Measurements from ENCODE around the gene IL5. TPM values are rescaled to one million over a fixed set of nuclear protein-coding genes. Genes with fewer than 3 reads are reported as not detected.
"Not testable (repeated sequence)": the region's sequence is repeated elsewhere in the genome, so short reads cannot be mapped to it uniquely, and the experiment has no call there.

IL5 gene
- total RNA-seq = not detected
- not detected for polyA plus RNA-seq

DNA sequence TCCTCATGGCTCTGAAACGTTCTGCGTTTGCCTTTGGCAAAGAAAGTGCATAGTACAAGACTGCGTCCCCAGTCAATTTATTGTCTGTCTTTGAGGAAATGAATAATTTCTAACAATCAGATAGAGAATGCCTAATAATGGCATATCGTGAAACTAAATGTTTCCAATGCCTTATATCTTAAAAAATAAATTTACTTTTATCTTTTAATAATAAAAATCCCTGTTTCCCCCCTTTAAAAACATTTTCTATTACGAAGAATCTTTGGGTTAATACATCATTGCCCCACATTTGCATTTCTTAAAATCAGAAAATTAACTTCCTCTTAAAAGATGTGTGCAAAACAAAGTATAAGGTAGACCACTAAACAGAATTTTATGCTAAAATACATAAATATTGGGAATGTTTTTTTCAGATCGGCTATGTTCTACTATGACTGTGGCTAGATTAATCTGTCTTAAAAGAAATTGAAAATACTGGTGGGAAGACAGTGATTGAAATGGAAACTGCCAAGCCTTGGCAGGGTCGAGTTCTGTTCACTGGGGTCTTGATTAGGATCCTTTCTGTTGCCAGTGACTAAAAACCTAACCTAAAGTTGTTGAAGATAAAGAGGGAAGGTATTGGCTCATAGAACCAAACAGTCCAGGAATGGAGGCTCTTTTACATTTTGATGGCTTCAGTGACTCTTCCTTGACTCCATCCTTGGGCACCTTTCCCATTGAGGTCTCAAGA is at the start of gene IL5:
Gene IL5 (minus strand): TSS at position 51 of the 730 bp plus-strand sequence. CDS start 44 bp downstream, at position 7.
- H3K4me1 ChIP-seq (ENCODE audit: insufficient read depth) = no peaks in the 10 kb centered on the region
- H3K4me3 ChIP-seq (ENCODE audit: low read depth, low read length) = no peak within 1 kb of the TSS
- no peak for DNase-seq (ENCODE audit: extremely low spot score)
- H3K36me3 ChIP-seq (ENCODE audit: insufficient read depth) = no peaks in the 10 kb centered on the region
- WGBS = 80% methylated on average over 7 of the region's 7 CpGs
- no peak within 1 kb of the TSS for H3K27ac ChIP-seq (ENCODE audit: low read depth)

DNA sequence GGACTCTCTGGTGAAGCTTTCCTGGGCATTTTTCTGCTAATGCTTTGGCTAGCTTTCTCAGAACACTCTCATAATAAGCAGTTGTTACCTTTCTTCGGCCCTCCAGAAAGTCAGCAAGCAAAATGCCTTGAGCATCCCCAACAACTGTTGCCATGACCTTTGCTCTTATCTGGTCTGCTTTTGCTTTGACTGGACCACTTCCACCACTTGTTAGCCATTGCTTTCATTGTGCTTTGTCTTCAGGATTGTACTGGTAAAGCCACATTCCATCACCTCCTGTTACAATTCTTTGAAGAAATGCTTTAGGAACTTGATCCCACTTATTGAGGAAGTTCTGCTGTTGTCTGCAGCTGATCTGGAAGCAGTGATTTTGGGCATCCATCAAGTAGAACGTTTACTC is 49.2 kb upstream of the IL5 start:
- WGBS = 83% methylated on average over 2 of the region's 2 CpGs
- no peak for DNase-seq (ENCODE audit: extremely low spot score)
- H3K36me3 ChIP-seq (ENCODE audit: insufficient read depth) = peaks cover 2% of the 10 kb centered on the region

DNA sequence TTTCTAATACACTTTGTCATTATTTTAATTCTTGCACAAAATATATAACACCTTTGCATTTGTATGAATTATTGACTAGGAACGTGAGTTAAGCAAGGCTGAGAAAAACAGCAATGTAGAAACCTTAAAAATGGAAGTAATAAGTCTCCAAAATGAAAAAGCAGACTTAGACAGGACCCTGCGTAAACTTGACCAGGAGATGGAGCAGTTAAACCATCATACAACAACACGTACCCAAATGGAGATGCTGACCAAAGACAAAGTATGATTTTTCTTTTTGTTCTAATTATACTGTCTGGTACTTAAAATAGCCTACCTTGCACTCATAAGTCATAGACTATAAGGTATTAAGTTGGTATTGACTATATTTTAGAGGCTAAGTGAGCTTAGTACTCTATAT is 47.8 kb upstream of the IL5 start:
- H3K4me1 ChIP-seq (ENCODE audit: insufficient read depth) = no peaks in the 10 kb centered on the region
- no peak overlapping the region for H3K4me3 ChIP-seq (ENCODE audit: low read depth, low read length)
- no peak overlapping the region for H3K27ac ChIP-seq (ENCODE audit: low read depth)
- WGBS = 85% methylated on average over 3 of the region's 3 CpGs
- peaks cover 4% of the 10 kb centered on the region for H3K36me3 ChIP-seq (ENCODE audit: insufficient read depth)
- DNase-seq (ENCODE audit: extremely low spot score) = no peak

More for the DNA sequence above, 49.2 kb upstream of the IL5 start:
- Histone ChIP-seq H3K4me3 (ENCODE audit: low read depth, low read length) (no peak overlapping the region), H3K4me1 (ENCODE audit: insufficient read depth) (no peaks in the 10 kb centered on the region), H3K27ac (ENCODE audit: low read depth) (no peak overlapping the region)

DNA sequence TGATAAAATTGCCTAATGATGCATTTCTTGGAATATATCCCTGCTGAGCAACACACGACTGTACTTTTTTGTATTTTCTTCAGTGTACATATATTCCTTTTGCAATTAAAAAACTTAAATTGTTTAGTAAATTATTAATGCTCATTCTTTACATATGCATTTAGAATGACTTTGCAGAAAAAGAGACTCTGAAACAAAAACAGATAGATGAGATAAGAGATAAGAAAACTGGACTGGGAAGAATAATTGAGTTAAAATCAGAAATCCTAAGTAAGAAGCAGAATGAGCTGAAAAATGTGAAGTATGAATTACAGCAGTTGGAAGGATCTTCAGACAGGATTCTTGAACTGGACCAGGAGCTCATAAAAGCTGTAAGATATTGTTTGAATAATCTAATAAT is 46.1 kb upstream of the IL5 start:
- WGBS = 82% methylated on average over 1 of the region's 1 CpG
- H3K4me3 ChIP-seq (ENCODE audit: low read depth, low read length) = no peak overlapping the region
- no peaks in the 10 kb centered on the region for H3K4me1 ChIP-seq (ENCODE audit: insufficient read depth)
- no peak for DNase-seq (ENCODE audit: extremely low spot score)
- H3K27ac ChIP-seq (ENCODE audit: low read depth) = no peak overlapping the region
- H3K36me3 ChIP-seq (ENCODE audit: insufficient read depth) = peaks cover 2% of the 10 kb centered on the region

DNA sequence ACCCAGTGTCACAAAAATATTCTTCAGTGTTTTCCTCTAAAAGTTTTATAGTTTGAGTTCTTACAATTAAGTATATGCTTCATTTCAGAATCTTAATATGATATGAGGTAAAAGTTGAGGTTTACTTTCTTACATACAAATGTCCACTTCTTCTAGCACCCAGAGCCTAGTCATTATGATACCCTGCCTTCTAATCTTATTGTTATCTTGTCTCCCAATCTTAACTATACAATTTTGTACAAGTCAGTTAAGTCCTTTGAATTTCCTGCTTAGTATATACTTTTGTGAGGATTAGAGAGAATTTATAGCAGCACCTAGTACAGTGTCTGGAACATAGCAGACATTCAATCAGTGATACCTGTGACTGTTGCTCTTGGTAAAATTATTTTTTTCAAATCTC is 42.7 kb upstream of the IL5 start:
- no peak overlapping the region for H3K4me3 ChIP-seq (ENCODE audit: low read depth, low read length)
- DNase-seq (ENCODE audit: extremely low spot score) = no peak
- peaks cover 7% of the 10 kb centered on the region for H3K36me3 ChIP-seq (ENCODE audit: insufficient read depth)
- H3K4me1 ChIP-seq (ENCODE audit: insufficient read depth) = no peaks in the 10 kb centered on the region
- H3K27ac ChIP-seq (ENCODE audit: low read depth) = no peak overlapping the region

DNA sequence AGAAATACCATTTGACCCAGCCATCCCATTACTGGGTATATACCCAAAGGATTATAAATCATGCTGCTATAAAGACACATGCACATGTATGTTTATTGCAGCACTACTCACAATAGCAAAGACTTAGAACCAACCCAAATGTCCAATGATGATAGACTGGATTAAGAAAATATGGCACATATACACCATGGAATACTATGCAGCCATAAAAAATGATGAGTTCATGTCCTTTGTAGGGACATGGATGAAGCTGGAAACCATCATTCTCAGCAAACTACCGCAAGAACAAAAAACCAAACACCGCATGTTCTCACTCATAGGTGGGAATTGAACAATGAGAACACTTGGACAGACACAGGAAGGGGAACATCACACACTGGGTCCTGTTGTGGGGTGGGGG is 41.2 kb upstream of the IL5 start:
- H3K36me3 ChIP-seq (ENCODE audit: insufficient read depth); DNase-seq (ENCODE audit: extremely low spot score); H3K4me3 ChIP-seq (ENCODE audit: low read depth, low read length); H3K27ac ChIP-seq (ENCODE audit: low read depth); H3K4me1 ChIP-seq (ENCODE audit: insufficient read depth): not testable (repeated sequence)
- 97% methylated on average over 2 of the region's 2 CpGs for WGBS

DNA sequence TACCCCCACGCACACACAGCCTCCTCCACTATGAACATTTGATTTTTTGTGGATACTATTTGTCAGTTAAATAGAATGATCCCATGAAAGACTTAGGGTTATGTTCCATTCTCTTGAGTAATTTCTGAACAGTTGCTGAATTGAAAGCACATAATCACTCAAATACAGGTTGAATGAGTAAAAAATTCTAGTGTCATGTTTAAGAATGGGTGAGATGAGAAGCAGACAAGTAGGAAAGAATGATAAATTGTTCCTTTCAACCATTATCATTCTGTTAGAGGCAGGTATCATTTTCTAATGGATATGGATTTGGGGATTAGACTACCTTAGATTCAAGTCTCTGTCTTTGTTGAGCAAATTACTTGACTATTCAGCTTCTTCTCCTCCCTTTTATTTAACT is 32.8 kb upstream of the IL5 start:
- no peaks in the 10 kb centered on the region for H3K4me1 ChIP-seq (ENCODE audit: insufficient read depth)
- DNase-seq (ENCODE audit: extremely low spot score) = no peak
- peaks cover 9% of the 10 kb centered on the region for H3K36me3 ChIP-seq (ENCODE audit: insufficient read depth)
- H3K4me3 ChIP-seq (ENCODE audit: low read depth, low read length) = no peak overlapping the region
- WGBS = 96% methylated on average over 1 of the region's 1 CpG
- H3K27ac ChIP-seq (ENCODE audit: low read depth) = no peak overlapping the region

DNA sequence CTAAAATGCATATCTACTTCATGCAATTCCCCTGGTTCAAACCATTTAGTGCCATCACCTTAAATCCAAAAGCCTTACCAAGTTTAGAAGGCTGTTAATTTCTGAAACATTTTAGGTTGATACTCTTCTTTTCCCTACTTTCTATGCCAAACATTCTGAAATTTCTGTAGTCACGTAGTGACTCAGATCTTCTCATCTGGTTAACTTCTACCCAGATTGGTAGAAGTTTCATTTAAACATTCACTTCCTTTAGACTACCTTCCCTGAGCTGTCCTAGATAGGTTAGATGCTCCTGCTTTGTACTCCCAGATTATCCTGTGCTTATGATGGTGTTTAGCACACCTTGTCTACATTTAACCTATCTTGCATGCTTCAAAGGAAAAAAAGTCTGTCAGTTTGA is 23.3 kb upstream of the IL5 start:
- whole genome bisulfite sequencing = 79% methylated on average over 1 of the region's 1 CpG
- Histone ChIP-seq H3K4me1 (ENCODE audit: insufficient read depth) (no peaks in the 10 kb centered on the region), H3K27ac (ENCODE audit: low read depth) (no peak overlapping the region), H3K4me3 (ENCODE audit: low read depth, low read length) (no peak overlapping the region), H3K36me3 (ENCODE audit: insufficient read depth) (no peaks in the 10 kb centered on the region)
- no peak for DNase-seq (ENCODE audit: extremely low spot score)

DNA sequence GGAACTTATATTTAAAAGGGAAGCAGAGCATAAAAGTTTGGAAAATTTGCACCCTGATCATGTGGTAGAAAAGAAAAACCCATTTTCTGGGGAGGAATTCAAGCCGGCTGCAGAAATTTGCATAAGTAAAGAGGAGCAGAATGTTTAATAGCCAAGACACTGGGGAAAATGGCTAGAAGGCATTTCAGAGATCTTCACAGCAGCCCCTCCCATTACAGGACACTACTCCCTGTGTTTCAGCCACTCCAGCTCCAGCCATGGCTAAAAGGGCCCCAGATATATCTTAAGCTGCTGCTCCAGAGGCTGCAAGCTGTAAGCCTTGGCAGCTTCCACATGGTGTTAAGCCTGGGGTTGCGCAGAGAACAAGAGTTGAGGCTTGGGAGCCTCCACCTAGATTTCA is 21.2 kb upstream of the IL5 start:
- not testable (repeated sequence) for H3K36me3 ChIP-seq (ENCODE audit: insufficient read depth); H3K27ac ChIP-seq (ENCODE audit: low read depth); H3K4me3 ChIP-seq (ENCODE audit: low read depth, low read length); DNase-seq (ENCODE audit: extremely low spot score); H3K4me1 ChIP-seq (ENCODE audit: insufficient read depth)
- 98% methylated on average over 2 of the region's 2 CpGs for WGBS

DNA sequence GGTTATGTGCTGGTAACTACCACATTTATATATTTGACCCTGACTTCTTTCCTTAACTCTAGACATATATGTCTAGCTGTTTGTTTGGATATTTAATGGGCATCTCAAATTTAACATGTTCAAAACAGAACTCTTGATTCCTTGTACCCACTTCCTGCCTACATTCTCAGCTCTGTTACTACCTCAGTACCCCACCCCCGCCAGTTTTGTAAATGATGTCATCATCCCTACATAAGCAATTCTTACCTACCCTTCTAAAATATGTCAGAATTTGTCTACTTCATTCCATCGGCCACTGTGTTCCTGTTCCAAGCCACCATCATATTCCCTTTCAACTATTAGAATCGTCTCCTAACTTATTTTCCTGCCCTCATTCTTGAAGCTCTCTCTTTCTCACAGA is 18.3 kb upstream of the IL5 start:
- Histone ChIP-seq H3K27ac (ENCODE audit: low read depth) (no peak overlapping the region), H3K4me1 (ENCODE audit: insufficient read depth) (no peaks in the 10 kb centered on the region), H3K36me3 (ENCODE audit: insufficient read depth) (no peaks in the 10 kb centered on the region), H3K4me3 (ENCODE audit: low read depth, low read length) (no peak overlapping the region)
- no peak for DNase-seq (ENCODE audit: extremely low spot score)
- WGBS = 97% methylated on average over 3 of the region's 3 CpGs

DNA sequence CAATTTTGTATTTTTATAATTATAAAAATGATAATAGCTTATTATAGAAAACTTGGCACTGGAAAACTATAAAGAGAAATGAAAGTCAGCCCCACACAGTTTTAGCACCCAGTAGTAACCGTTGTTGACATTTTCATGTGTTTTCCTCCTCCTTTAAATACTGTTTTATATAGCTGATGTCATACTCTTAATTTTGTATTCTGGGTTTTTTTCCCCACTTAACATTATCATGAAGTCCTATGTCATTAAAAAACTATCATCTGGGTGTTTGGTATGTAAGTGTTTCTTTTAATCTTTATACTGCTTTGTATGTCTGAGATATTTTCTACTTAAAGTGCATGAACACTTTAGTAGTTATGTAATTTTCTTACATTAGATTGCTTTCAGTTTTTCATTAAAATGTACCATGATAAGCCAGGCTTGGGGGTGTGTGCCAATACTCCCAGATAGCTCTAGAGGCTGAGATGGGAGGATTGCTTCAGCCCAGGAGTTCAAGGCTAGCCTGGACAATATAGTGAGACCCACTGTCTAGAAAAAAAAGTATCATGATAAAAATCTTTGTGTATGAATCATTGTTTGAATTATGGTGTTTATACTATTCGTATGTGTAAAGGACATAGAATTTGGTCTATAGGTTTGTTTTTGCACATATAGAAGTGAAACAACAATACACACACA is 16.2 kb upstream of the IL5 start:
- H3K4me1 ChIP-seq (ENCODE audit: insufficient read depth) = no peaks in the 10 kb centered on the region
- H3K27ac ChIP-seq (ENCODE audit: low read depth) = no peak overlapping the region
- H3K36me3 ChIP-seq (ENCODE audit: insufficient read depth) = no peaks in the 10 kb centered on the region
- WGBS = 88% methylated on average over 2 of the region's 2 CpGs
- H3K4me3 ChIP-seq (ENCODE audit: low read depth, low read length) = no peak overlapping the region
- DNase-seq (ENCODE audit: extremely low spot score) = no peak

DNA sequence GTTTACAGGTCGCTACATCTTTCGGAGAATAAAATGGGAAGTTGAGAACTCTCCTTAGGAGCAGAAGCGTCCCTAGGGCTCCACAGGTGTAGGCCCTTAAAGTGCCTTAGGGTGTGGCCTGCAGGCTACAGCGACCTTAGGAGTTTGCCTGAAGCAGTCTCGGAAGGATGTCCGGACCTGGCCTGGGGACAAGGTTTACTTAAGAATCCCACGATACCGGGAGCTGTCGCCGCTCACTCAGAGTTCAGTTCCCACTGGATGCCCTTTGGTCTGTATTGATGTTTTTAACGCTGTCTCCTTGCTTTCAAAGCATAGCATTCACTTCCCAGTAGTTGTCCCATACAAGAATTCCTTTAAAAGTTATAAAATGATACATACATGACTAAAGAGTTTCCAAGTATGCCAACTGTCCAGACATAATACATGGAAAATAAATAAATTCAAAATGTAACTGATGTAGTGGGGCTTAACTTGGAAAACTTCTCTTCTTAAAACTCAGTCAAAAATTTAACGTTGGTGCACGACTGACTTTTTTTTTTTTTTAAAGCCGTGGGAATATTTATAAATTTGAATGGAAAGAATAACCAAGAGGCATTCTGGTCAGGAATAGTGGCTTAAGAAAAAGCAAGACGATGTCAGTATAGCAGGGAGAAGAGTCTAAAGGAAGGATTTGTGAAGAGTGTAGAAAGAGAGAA is 14.3 kb upstream of the IL5 start:
- peak; percentile 1 for DNase-seq (ENCODE audit: extremely low spot score)
- peak overlapping the region; percentile 89 for H3K27ac ChIP-seq (ENCODE audit: low read depth)
- no peaks in the 10 kb centered on the region for H3K4me1 ChIP-seq (ENCODE audit: insufficient read depth)
- 5% methylated on average over 15 of the region's 15 CpGs for WGBS
- H3K4me3 ChIP-seq (ENCODE audit: low read depth, low read length) = peak overlapping the region; percentile 68
- no peaks in the 10 kb centered on the region for H3K36me3 ChIP-seq (ENCODE audit: insufficient read depth)

DNA sequence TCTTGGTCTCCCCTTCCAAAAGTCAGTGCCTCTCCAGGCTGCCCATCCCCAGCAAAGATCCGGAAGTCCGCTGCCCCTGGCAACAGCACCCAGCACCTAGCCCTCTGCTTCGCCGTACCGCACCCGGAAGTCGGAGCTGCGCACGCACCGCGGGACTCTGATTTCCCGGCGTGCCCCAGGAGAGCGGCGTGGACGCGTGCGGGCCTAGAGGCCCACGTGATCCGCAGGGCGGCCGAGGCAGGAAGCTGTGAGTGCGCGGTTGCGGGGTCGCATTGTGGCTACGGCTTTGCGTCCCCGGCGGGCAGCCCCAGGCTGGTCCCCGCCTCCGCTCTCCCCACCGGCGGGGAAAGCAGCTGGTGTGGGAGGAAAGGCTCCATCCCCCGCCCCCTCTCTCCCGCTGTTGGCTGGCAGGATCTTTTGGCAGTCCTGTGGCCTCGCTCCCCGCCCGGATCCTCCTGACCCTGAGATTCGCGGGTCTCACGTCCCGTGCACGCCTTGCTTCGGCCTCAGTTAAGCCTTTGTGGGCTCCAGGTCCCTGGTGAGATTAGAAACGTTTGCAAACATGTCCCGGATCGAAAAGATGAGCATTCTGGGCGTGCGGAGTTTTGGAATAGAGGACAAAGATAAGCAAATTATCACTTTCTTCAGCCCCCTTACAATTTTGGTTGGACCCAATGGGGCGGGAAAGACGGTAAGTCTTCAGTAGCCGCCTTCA is 13.6 kb upstream of the IL5 start, which contains the start of gene RAD50:
Gene RAD50 (plus strand): TSS at position 215 of the 715 bp plus-strand sequence. CDS start 348 bp downstream, at position 563.
- whole genome bisulfite sequencing = under 1% methylated on average over 53 of the region's 53 CpGs
- H3K4me3 ChIP-seq (ENCODE audit: low read depth, low read length) = peak within 1 kb of the TSS; percentile 68
- peak; percentile 83 for DNase-seq (ENCODE audit: extremely low spot score)
- H3K4me1 ChIP-seq (ENCODE audit: insufficient read depth) = no peaks in the 10 kb centered on the region
- peak within 1 kb of the TSS; percentile 89 for H3K27ac ChIP-seq (ENCODE audit: low read depth)
- no peaks in the 10 kb centered on the region for H3K36me3 ChIP-seq (ENCODE audit: insufficient read depth)
